OCI-M2 (cell line): ENCODE results near the gene DPYSL4.

ENCODE experiments used
- DNase-seq: peaks from one replicate; lab custom pipeline; 2025; ENCODE audit not compliant: unreplicated experiment; lab: John Stamatoyannopoulos, UW

DPYSL4 gene

GRCh38 chr10:132193907-132194552 lies 7.3 kb downstream of the DPYSL4 start:
- DNase-seq: no peak

DNA sequence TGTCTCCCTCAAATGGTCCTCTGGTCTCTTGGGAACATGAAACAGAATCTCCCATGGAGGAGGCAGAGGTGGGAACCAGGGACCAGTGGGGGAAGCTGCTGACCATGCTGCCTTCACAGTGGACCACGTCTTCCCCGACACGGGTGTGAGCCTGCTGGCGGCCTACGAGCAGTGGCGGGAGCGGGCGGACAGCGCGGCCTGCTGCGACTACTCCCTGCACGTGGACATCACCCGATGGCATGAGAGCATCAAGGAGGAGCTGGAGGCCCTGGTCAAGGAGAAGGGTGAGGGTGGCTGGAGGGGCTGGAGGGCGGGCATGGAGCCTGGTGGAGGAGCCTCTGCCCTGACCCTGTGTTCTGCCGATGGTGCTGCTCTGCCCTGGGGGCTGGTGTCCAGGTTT lies 8.0 kb downstream of the DPYSL4 start:
- DNase-seq: no peak

DNA sequence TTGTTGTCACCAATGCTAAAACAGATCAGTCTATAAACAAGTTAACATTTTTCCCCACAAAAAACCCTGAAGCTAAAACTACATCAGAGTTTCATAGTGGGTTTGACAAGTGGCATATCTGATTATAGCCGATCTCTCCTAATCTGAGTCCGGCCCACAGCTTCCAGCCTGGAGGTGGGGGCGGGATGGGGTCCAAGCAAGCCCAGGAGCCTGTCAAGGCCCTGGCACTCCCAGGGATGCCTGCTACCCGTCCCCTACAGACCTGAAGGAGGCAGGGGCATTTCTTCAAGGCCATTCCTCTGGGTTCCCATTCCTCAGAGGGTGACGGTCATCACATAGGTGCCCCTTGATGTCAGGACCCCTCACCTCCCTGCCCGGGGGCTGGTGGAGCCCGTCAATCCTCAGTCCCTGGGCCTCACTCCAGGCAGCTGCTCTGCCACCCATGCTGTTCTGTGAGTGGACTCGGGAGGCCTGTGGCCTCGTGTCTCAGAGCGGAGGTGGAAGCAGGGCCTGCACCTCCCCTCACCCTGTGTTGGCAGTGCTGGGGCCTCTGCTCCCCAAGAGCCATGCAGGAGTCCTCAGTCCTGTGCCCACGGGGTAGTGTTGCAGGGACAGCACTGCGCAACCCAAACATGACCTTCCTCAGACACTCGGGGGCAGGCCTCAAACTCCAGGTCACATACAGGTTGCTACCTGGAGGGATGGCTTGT lies 8.8 kb downstream of the DPYSL4 start:
- no peak for DNase-seq

DNA sequence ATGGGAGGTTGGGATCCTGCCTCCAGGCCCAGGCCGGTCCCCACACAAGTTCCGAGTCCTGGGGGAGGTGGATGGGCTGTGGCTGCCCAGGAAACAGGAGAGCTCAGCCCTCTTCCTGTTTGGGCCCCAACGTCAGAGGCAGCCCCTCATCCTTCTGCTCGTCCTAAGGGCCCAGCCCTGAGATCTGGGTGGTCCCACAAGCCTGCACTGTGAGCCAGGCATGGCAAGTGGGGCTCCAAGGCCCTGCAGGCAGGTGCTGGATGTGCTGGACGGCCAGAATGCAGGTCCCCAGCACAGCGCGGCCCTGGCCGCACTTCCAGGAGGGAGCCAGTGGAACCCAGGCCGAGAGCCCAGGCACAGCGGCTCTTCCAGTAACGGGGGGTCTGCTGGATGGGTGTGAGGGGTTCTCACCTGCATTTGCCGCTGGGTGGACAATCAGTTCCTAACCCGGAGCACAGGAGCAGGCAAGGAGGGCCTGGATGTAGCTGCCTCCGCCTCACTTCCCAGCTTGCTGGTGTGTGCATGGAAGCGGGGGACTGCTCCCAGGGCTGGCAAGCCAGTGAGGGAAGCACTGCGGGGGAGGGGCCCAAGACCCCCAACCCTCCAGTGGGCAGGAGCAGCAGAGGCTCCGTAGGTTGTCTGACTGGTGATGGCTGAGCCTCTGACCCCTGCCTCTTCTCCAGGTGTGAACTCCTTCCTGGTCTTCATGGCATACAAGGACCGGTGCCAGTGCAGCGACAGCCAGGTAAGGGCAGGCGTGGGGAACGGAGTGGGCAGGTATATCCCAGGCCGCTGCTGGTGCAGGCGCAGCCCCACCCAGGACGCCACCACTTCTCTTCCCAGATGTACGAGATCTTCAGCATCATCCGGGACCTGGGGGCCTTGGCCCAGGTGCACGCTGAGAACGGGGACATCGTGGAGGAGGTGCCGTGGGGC lies 9.7 kb downstream of the DPYSL4 start:
- no peak for DNase-seq

GRCh38 chr10:132197271-132198067 lies 10.7 kb downstream of the DPYSL4 start:
- DNase-seq: no peak

- no peak for DNase-seq
These were observed 11.3 kb downstream of the DPYSL4 start for GRCh38 chr10:132198068-132198370.

DNA sequence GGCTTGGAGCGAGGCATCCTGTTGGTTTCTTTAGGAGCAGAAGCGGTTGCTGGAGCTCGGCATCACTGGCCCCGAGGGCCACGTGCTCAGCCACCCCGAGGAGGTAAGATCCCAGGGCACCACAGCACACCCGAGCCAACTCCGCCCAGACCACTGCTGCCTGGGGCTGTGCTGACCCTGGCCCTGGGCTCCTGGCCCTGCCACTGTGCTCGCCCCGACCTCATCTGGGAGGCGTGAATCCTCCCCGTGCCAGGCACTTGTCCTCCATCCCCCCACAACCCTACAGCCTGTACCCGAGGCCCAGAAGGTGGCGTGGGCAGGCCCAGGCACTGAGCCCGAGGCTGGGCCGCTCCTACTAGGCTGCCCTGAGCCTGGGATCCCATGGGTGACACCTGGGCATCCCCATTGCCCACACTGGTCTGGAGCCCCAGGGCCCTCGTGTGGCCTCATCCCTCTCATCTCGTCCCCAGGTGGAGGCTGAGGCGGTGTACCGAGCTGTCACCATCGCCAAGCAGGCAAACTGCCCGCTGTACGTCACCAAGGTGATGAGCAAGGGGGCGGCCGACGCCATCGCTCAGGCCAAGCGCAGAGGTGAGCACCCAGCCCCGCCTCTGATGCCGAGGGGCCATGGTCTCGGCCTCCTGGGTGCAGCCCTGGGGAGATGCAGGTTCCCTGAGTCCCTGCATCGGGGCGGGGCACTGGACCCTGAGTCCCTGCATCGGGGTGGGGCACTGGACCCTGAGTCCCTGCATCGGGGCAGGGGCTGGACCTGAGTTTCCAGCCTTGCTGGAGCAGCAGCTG lies 11.8 kb downstream of the DPYSL4 start:
- DNase-seq: no peak

DNA sequence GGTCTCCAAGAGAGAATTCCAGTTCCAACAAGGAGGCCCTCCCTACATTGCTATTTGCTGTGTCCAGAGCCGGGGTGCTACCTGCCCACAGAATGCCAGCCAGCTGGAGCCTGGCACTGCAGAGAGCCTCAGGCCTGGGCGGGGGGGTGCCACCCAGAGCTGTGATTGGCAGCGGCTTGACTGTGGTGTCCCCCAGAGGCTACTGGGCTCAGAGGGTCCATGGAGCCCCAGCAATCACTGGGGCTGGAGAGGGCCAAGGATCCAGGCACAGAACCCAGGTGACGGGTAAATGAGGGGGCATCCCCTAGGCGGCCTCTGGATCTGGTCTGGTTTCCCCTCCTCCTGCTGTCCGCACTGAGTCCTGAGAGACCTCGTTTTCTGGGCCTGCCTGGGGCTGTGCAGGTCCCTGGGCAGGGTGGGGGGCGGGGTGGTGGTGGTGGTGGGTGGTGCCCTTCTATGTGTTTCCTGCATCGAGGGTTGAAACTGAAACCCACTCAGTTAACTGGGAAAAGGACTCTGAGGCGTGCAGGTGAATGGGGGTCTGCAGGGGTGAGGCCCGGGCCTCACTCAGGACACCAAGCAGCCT lies 12.6 kb downstream of the DPYSL4 start:
- no peak for DNase-seq

DNA sequence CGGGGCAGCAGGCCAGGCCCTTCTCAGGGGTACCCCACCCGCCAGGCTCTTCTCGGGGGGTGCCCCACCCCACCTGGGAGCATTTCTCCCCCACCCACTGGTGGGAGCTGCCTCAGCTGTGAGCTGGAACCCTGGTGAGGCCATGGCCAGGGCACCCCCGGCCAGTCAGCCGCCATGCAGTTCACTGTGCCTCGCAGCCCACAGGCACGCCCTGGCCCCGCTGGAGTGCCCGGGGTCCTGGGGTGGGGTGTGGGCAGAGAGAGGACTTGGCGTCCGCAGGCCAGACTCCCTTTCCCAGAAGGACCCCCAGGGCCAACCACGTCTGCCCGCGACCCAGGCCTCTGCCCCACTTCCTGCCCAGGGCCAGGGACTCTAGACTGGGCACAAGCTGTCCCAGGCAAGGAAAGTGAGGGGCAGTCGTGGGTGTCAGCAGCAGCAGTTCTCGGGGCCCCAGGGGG lies 13.1 kb downstream of the DPYSL4 start:
- DNase-seq: no peak

DNA sequence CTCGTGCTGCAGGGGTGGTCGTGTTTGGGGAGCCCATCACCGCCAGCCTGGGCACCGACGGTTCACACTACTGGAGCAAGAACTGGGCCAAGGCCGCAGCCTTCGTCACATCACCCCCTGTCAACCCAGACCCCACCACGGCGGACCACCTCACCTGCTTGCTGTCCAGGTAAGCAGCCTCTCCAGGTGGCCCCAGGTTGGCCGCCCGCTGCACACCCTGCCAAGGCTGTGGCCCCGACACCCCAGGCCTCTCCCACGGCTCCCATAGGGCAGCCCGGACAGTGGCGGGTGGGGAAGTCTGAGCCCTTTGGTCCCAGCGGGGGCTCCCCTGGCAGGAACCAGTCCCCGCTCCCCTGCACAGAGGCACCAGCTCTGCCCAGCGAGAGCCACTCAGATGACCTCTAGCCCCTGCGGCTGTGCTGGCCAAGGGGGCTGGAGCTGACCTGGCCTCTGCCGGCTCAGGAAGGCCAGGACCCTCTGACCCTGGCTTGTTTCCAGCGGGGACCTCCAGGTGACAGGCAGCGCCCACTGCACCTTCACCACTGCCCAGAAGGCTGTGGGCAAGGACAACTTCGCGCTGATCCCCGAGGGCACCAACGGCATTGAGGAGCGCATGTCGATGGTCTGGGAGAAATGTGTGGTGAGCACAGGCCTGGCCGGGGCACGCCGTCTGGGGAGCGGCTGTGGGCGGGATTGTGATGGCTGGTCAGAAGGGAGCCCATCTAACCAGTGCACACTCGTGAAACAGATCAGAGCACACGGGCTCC lies 13.8 kb downstream of the DPYSL4 start:
- no peak for DNase-seq

DNA sequence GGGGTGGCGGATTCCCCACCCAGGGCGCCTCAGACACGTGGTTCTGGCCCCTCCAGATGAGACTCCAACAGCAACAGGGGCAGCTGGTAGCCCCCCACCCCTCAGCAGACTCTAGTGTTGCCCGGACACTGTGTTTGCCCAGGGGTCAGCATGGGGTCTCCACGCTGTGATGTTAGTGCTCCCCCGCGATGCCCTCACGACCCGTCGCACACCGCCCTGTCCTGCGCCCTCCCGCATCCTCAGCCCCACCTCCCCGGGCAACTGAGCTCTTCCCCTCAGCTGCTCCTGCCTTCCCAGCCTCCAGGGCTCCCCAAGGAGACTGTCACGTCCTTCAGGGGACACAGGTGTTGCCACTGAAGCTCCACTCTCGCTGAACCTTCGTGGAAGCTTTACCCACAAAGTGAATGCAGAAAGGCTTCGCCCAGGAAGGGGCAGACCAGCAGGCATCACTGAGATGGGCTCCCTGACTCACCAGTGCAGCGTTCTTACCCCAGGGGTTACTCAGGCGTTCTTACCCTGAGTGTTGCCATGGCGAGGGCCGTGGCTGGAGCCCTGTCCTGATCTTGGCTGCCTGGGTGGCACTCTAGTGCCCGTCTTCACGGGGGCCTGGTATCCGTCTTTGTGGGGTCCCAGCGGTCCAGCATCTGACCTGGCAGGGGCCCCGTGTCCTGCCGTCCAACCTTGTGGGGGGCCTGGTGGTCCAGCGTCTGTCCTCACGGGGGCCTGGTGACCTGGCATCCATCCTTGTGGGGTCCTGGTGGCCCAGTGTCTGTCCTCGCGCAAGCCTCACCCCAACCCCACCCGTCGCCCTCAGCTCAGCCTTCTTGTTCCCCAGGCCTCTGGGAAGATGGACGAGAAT lies 14.6 kb downstream of the DPYSL4 start:
- no peak for DNase-seq

GRCh38 chr10:132202070-132202970 lies 15.6 kb downstream of the DPYSL4 start:
- no peak for DNase-seq

DNA sequence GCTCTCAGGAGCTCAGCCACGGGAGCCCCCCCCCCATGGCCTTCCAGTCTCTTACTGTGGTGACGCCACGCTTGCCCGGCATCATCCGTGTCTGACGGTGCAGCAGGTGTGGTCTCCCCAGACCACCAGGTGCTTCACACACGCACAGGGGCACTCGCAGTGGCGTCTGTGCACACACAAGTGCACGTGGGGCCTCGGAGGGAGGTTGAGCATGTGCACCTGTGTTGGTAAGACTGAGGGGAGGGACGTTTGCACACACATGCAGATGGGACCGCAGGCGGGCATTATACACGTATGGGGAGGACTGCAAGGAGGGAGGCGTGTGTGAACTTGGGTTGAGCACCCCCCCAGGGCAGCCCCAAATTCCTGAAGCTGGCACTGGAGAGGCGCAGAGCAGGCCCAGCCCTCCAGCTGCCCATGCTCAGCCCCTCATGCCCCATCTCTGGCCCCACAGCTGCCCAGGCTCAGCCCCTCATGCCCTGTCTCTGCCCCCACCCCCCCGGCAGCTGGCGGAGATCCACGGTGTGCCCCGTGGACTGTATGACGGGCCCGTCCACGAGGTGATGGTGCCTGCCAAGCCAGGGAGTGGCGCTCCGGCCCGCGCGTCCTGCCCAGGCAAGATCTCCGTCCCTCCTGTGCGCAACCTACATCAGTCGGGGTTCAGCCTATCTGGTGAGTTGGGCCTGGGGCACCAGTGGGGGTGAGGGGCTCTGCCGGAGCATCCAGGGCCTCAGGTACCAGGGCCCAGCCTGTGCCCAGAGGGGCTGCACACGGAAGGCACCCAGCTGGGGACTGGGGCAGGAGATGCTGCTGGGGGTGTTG lies 16.7 kb downstream of the DPYSL4 start:
- no peak for DNase-seq

DNA sequence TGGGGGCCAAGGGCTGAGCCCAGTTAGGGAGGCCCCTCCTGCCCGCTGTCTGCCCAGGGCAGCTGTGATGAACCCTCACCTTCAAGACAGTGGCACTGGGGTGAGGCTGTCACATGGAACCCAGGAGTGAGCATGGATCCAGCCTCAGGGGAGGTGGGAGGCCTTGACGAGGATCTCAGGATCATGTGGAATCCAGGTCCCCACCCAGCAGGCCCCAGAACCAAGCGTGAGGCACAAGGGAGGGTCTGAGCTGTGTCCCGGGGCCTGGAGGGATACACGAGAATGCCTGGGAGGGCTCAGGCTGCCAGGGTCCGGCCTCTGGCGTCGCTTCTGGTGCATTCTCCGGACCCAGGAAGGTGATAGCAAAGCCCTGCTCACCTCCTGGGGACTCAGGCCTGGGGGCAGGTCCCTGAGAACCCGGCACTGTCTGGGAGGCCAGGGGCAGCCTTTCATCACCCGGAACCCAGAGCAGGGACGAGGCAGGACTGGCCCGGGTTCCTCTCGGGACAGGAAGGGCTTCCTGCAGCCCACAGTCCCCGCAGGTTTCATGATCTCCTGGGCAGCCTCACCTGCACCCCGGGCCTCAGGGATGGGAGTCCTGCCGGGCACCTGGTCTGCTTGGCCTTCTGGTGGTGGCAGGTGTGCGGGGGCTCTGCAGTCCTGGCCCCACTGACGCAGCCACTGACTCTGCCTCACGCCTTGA lies 17.5 kb downstream of the DPYSL4 start:
- no peak for DNase-seq

GRCh38 chr10:132204781-132205473 lies 18.2 kb downstream of the DPYSL4 start:
- DNase-seq: no peak
